Smooth muscle cell (in vitro differentiated cells): ENCODE results near the gene SLC2A10. TPM values are rescaled to one million over a fixed set of nuclear protein-coding genes. Genes with fewer than 3 reads are reported as not detected.

ENCODE experiments used
- DNase-seq: peaks from one replicate; lab custom pipeline; 2025; ENCODE audit not compliant: unreplicated experiment; lab: John Stamatoyannopoulos, UW
- H2AFZ ChIP-seq: fragments of 200-600 bp; sonication (generic); 2 replicates; pipeline ENCODE4 v1.6.0; 2016; ENCODE audit warnings: antibody characterized with exemption, low read depth, mild to moderate bottlenecking
- H3F3A ChIP-seq: fragments of 200-600 bp; sonication (generic); 2 replicates; pipeline ENCODE4 v1.6.0; 2017; ENCODE audit warnings: antibody characterized with exemption, low read depth
- H3K27ac ChIP-seq: fragments of 200-600 bp; sonication (generic); 2 replicates; pipeline ENCODE4 v1.5.1; 2016; ENCODE audit warnings: low read depth, mild to moderate bottlenecking
- H3K27me3 ChIP-seq: fragments of 200-600 bp; sonication (generic); 2 replicates; pipeline ENCODE4 v1.6.1; 2016; ENCODE audit warnings: low read depth, mild to moderate bottlenecking
- H3K36me3 ChIP-seq: fragments of 200-600 bp; sonication (generic); 2 replicates; pipeline ENCODE4 v1.5.1; 2016; ENCODE audit warnings: low read depth
- H3K4me1 ChIP-seq: fragments of 200-600 bp; sonication (generic); 2 replicates; pipeline ENCODE4 v1.5.1; 2016; ENCODE audit warnings: low read depth
- H3K4me2 ChIP-seq: fragments of 200-600 bp; sonication (generic); 2 replicates; pipeline ENCODE4 v1.6.0; 2016; ENCODE audit warnings: mild to moderate bottlenecking
- H3K4me3 ChIP-seq: fragments of 200-600 bp; sonication (generic); 2 replicates; pipeline ENCODE4 v1.5.1; 2016; ENCODE audit warnings: mild to moderate bottlenecking
- H3K79me2 ChIP-seq: fragments of 200-600 bp; sonication (generic); 2 replicates; pipeline ENCODE4 v1.6.0; 2016; ENCODE audit warnings: low read depth, mild to moderate bottlenecking
- H3K9ac ChIP-seq: fragments of 200-600 bp; sonication (generic); 2 replicates; pipeline ENCODE4 v1.6.0; 2016; ENCODE audit warnings: low read depth
- H3K9me3 ChIP-seq: fragments of 200-600 bp; sonication (generic); replicated peaks from 2 replicates; pipeline ENCODE4 v1.5.1; 2016; ENCODE audit warnings: low read depth
- H4K20me1 ChIP-seq: fragments of 200-600 bp; sonication (generic); 2 replicates; pipeline ENCODE4 v1.6.0; 2016; ENCODE audit warnings: low read depth
- WGBS: methylation state at CpG from one replicate; pipeline ENCODE4 v1.1.7; 2016; ENCODE audit warnings: low lambda C conversion rate; 5-methylcytosine and 5-hydroxymethylcytosine counted together
- polyA plus RNA-seq: library from polyadenylated mRNA; unstranded; fragments of >200 nt; fragmentation: Nextera tagmentation; extraction: Ambion mirVana; gene quantifications from 2 replicates; pipeline ENCODE4 v1.2.1, GENCODE V29; 2016
- total RNA-seq: library from RNA; depleted of rRNA; stranded (reverse); fragments of >200 nt; gene quantifications from 2 replicates; pipeline ENCODE4 v1.2.3, GENCODE V29; 2014
- TF ChIP-seq, protein P1 (sequence below): fragments of 200-600 bp; sonication (generic); IDR thresholded peaks from 2 replicates; pipeline ENCODE4 v1.5.1; 2017; ENCODE audit warnings: borderline replicate concordance, mild to moderate bottlenecking, antibody characterized with exemption; ENCODE audit not compliant: insufficient read depth, poor library complexity, severe bottlenecking

SLC2A10 gene
- total and polyA plus RNA-seq, 2 experiments from 2014 or later, result 40.5 to 43.7 TPM

DNA sequence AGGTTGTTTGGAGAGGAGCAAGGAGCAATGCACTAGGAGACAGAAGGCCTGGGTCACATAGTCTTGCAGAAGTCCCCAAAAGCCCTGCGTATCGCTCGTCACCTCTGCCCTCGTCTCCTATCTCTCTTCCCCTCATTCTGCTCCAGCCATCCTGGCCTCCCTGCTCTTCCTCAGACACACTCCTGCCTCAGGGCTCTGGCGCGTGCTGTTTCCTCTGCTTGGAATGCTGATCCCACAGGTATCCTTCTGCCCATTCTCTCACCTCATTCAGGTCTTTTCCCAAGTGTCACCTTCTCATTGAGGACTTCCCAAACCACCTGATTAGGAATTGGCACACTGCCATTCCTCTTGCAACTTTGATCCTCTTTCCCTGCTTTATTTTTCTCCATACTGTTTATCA is 9.0 kb upstream of the SLC2A10 start:
- peaks cover 11% of the 10 kb centered on the region for H3F3A ChIP-seq
- no peak overlapping the region for H2AFZ ChIP-seq
- TF ChIP-seq, protein P1, sequence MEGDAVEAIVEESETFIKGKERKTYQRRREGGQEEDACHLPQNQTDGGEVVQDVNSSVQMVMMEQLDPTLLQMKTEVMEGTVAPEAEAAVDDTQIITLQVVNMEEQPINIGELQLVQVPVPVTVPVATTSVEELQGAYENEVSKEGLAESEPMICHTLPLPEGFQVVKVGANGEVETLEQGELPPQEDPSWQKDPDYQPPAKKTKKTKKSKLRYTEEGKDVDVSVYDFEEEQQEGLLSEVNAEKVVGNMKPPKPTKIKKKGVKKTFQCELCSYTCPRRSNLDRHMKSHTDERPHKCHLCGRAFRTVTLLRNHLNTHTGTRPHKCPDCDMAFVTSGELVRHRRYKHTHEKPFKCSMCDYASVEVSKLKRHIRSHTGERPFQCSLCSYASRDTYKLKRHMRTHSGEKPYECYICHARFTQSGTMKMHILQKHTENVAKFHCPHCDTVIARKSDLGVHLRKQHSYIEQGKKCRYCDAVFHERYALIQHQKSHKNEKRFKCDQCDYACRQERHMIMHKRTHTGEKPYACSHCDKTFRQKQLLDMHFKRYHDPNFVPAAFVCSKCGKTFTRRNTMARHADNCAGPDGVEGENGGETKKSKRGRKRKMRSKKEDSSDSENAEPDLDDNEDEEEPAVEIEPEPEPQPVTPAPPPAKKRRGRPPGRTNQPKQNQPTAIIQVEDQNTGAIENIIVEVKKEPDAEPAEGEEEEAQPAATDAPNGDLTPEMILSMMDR, result no peak
- no peaks in the 10 kb centered on the region for H3K79me2 ChIP-seq
- no peak for DNase-seq
- H3K9ac ChIP-seq, result no peak overlapping the region
- no peak overlapping the region for H3K4me2 ChIP-seq
- H3K4me1 ChIP-seq, result peaks cover 28% of the 10 kb centered on the region
- no peaks in the 10 kb centered on the region for H3K27me3 ChIP-seq
- H3K36me3 ChIP-seq, result no peaks in the 10 kb centered on the region
- no peak overlapping the region for H3K27ac ChIP-seq
- H4K20me1 ChIP-seq, result no peaks in the 10 kb centered on the region
- no peaks in the 10 kb centered on the region for H3K9me3 ChIP-seq
- 88% methylated on average over 6 of the region's 6 CpGs for WGBS
- no peak overlapping the region for H3K4me3 ChIP-seq

DNA sequence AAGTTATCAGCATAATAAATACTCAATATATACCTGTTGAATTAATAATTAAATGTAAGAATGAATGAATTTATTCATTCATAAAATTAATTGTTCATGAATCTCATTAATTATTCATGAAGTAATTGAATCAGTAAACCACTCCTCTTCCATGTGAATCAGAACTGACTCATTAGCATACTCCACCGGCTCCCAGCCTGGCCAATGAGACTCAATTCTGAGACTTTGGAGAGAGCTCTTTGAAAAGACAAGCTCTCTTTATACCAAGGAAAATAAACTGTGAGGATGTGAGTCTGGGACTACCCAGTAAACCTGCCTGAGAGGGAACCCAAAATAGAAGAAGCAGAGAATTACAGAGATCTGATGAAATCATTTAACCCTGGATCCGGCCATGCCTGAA is 8.4 kb upstream of the SLC2A10 start:
- Histone ChIP-seq H2AFZ (no peak overlapping the region), H3K36me3 (no peaks in the 10 kb centered on the region), H3K9ac (peak overlapping the region; percentile 19), H3K4me1 (peaks cover 22% of the 10 kb centered on the region), H3K27ac (peak overlapping the region; percentile 59), H3K27me3 (no peaks in the 10 kb centered on the region), H3K4me2 (no peak overlapping the region), H3K79me2 (no peaks in the 10 kb centered on the region), H3K9me3 (no peaks in the 10 kb centered on the region), H3F3A (peaks cover 12% of the 10 kb centered on the region), H4K20me1 (no peaks in the 10 kb centered on the region), H3K4me3 (no peak overlapping the region)
- TF ChIP-seq, protein P1, result no peak
- 76% methylated on average over 2 of the region's 2 CpGs for WGBS
- no peak for DNase-seq

DNA sequence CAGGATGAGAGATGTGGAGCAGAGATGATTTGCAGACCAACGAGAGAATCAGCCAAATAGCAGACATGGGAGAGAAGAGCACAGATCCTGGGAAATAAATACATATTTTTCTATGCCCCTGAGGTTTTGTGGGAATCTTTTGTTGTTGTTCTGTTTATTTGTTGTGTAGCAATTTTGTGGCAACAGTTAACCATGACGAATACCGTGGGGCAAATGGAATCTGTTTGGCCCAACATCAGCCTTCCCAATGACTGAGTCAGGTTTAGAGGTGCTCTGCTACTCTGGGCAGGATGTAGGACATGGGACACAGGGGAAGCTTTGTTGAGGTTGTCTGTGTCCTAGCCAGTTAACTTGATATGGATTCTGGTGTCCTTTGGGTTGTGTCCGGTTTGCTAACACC is 7.9 kb upstream of the SLC2A10 start:
- H3K27me3 ChIP-seq, result no peaks in the 10 kb centered on the region
- DNase-seq, result no peak

DNA sequence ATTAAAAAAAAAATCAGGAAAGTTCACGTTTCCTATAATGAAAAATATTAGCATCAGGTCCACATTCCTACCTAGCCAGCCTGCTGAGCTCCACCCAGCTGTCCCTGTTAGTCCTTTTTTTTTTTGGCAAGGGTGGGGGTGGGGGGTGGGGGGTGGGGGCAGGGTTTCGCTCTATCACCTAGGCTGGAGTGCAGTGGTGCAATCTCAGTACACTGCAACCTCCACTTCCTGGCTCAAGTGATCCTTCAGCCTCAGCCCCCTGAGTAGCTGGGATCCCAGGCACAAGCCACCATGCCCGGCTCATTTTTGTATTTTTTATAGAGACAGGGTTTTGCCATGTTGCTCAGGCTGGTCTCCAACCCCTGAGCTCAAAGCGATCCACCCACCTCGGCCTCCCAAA is 7.5 kb upstream of the SLC2A10 start:
- no peaks in the 10 kb centered on the region for H3K9me3 ChIP-seq
- no peak overlapping the region for H3K4me3 ChIP-seq
- 86% methylated on average over 5 of the region's 5 CpGs for WGBS
- H3K27ac ChIP-seq, result peak overlapping the region; percentile 59
- H3K4me1 ChIP-seq, result peaks cover 12% of the 10 kb centered on the region
- TF ChIP-seq, protein P1, result no peak
- H3K4me2 ChIP-seq, result no peak overlapping the region
- H3K9ac ChIP-seq, result no peak overlapping the region
- no peaks in the 10 kb centered on the region for H3K36me3 ChIP-seq
- H2AFZ ChIP-seq, result no peak overlapping the region
- peaks cover 9% of the 10 kb centered on the region for H3F3A ChIP-seq
- H3K79me2 ChIP-seq, result no peaks in the 10 kb centered on the region
- H4K20me1 ChIP-seq, result no peaks in the 10 kb centered on the region
- no peaks in the 10 kb centered on the region for H3K27me3 ChIP-seq
- no peak for DNase-seq

More for the DNA sequence above, 7.9 kb upstream of the SLC2A10 start:
- H3K9ac ChIP-seq, result peak overlapping the region; percentile 19
- H2AFZ ChIP-seq, result no peak overlapping the region
- no peaks in the 10 kb centered on the region for H3K9me3 ChIP-seq
- no peaks in the 10 kb centered on the region for H4K20me1 ChIP-seq
- peak overlapping the region; percentile 59 for H3K27ac ChIP-seq
- H3K79me2 ChIP-seq, result no peaks in the 10 kb centered on the region
- no peak overlapping the region for H3K4me2 ChIP-seq
- no peak overlapping the region for H3K4me3 ChIP-seq
- peaks cover 12% of the 10 kb centered on the region for H3F3A ChIP-seq
- no peaks in the 10 kb centered on the region for H3K36me3 ChIP-seq
- TF ChIP-seq, protein P1, result no peak
- 72% methylated on average over 4 of the region's 4 CpGs for WGBS
- peaks cover 17% of the 10 kb centered on the region for H3K4me1 ChIP-seq
